Breast epithelium (tissue), 4 donors: ENCODE results near the gene C16orf96. TPM values are rescaled to one million over a fixed set of nuclear protein-coding genes. Genes with fewer than 3 reads are reported as not detected.

Experiments
- DNase-seq, 2 donors: peaks; one replicate each; pipeline ENCODE4 v3.0.0-alpha.2; 2019; ENCODE audit warnings: low spot score in 2 of 2
- H3K27ac ChIP-seq, 2 donors: fragments of 200-600 bp; sonication (generic) in 1 of 2; one replicate each; pipeline ENCODE4 v1.5.1; 2016 to 2019; ENCODE audit warnings: mild to moderate bottlenecking in 1 of 2
- H3K27me3 ChIP-seq, 2 donors: fragments of 200-600 bp; sonication (generic) in 1 of 2; one replicate each; pipeline versions ENCODE4 v1.5.1 to v1.6.0; 2017 to 2019; ENCODE audit warnings: control low read depth in 1 of 2, mild to moderate bottlenecking in 1 of 2
- H3K36me3 ChIP-seq: fragments of 200-600 bp; one replicate; pipeline ENCODE4 v1.5.1; 2019
- H3K4me1 ChIP-seq, 2 donors: fragments of 200-600 bp; sonication (generic); one replicate each; pipeline ENCODE4 v1.5.1; 2016 to 2019; ENCODE audit warnings: control low read depth in 1 of 2
- H3K4me3 ChIP-seq, 3 donors: fragments of 200-600 bp; sonication (generic); 1 replicate in 2 of 3; 2 replicates in 1 of 3; pipeline ENCODE4 v1.5.1; 2016 to 2019; ENCODE audit warnings: mild to moderate bottlenecking in 3 of 3, moderate library complexity in 2 of 3
- H3K9me3 ChIP-seq, 2 donors: fragments of 200-600 bp; sonication (generic) in 1 of 2; one replicate each; pipeline ENCODE4 v1.5.1; 2016 to 2019; ENCODE audit warnings: control low read depth in 1 of 2
- CTCF ChIP-seq, 3 donors: fragments of 450-650 bp; IDR thresholded peaks; one replicate each; pipeline ENCODE4 v1.5.1; 2016 to 2017; ENCODE audit warnings: antibody characterized with exemption in 3 of 3, mild to moderate bottlenecking in 3 of 3, moderate library complexity in 3 of 3
- POLR2A ChIP-seq: fragments of 450-650 bp; IDR thresholded peaks from one replicate; pipeline ENCODE4 v1.6.1; 2016; ENCODE audit warnings: antibody characterized with exemption, mild to moderate bottlenecking, moderate library complexity
- POLR2AphosphoS5 ChIP-seq, 3 donors: sonication (generic); formaldehyde crosslinking; IDR thresholded peaks; one replicate each; pipeline ENCODE4 v1.6.1; 2017; ENCODE audit warnings: antibody characterized with exemption in 3 of 3
- intact Hi-C: fragments of 100-400 bp; cut with DNase I; formaldehyde crosslinking; loops from one replicate; pipeline ENCODE4 v1.15.1; 2023; ENCODE audit warnings: low total_unique reads
- total RNA-seq, 3 donors: library from RNA; depleted of rRNA; stranded (reverse); fragments of >200 nt; gene quantifications; one replicate each; pipeline ENCODE4 v1.1.0, GENCODE V29; 2016

Gene C16orf96
- total RNA-seq, 3 donors from 2014 or later = not detected

GRCh38 chr16:4510131-4510530 lies 46.0 kb upstream of the C16orf96 start:
- Histone ChIP-seq H3K36me3 (peaks cover 7% of the 10 kb centered on the region), H3K9me3 (no peaks in the 10 kb centered on the region), H3K27me3 (no peaks in the 10 kb centered on the region), H3K4me1 (peaks cover 0 to 7% of the 10 kb centered on the region in 2 donors), H3K27ac (no peak overlapping the region), H3K4me3 (no peak overlapping the region)
- TF ChIP-seq POLR2A (no peak), CTCF (IDR thresholded peaks at IDR 0.05) (no peak), POLR2AphosphoS5 (IDR thresholded peaks at IDR 0.05) (no peak)
- no peak for DNase-seq
- intact Hi-C loops = no loop called here

- Histone ChIP-seq H3K27ac (no peak overlapping the region), H3K36me3 (peaks cover 7% of the 10 kb centered on the region), H3K4me3 (no peak overlapping the region), H3K9me3 (no peaks in the 10 kb centered on the region), H3K27me3 (no peaks in the 10 kb centered on the region), H3K4me1 (peaks cover 0 to 7% of the 10 kb centered on the region in 2 donors)
- no peak for TF ChIP-seq POLR2A
- no peak for TF ChIP-seq CTCF (IDR thresholded peaks at IDR 0.05)
- no peak for TF ChIP-seq POLR2AphosphoS5 (IDR thresholded peaks at IDR 0.05)
- intact Hi-C loops = no loop called here
- no peak for DNase-seq
Observed at GRCh38 chr16:4510747-4511426, 45.3 kb upstream of the C16orf96 start.

GRCh38 chr16:4511441-4512082 lies 44.6 kb upstream of the C16orf96 start:
- intact Hi-C loops = no loop called here
- Histone ChIP-seq H3K27ac (no peak overlapping the region), H3K27me3 (no peaks in the 10 kb centered on the region), H3K9me3 (no peaks in the 10 kb centered on the region), H3K36me3 (peaks cover 7% of the 10 kb centered on the region), H3K4me3 (no peak overlapping the region), H3K4me1 (peaks cover 0 to 7% of the 10 kb centered on the region in 2 donors)
- DNase-seq = no peak
- no peak for TF ChIP-seq POLR2AphosphoS5 (IDR thresholded peaks at IDR 0.05)
- TF ChIP-seq CTCF (IDR thresholded peaks at IDR 0.05) = peak in 2 of 3 donors; percentile 18 to 46

GRCh38 chr16:4512473-4512872 lies 43.7 kb upstream of the C16orf96 start:
- TF ChIP-seq POLR2A = no peak
- TF ChIP-seq POLR2AphosphoS5 (IDR thresholded peaks at IDR 0.05) = no peak
- no peak for TF ChIP-seq CTCF (IDR thresholded peaks at IDR 0.05)
- peak overlapping the region in 1 of 2 donors; percentile 23 for H3K27ac ChIP-seq
- peaks cover 0 to 7% of the 10 kb centered on the region in 2 donors for H3K4me1 ChIP-seq
- H3K27me3 ChIP-seq = no peaks in the 10 kb centered on the region
- H3K36me3 ChIP-seq = peaks cover 7% of the 10 kb centered on the region
- intact Hi-C loops = no loop called here
- no peaks in the 10 kb centered on the region for H3K9me3 ChIP-seq
- H3K4me3 ChIP-seq = no peak overlapping the region
- DNase-seq = no peak
